HepG2 (cell line): ENCODE data around the gene SLC38A8. TPM values are rescaled to one million over a fixed set of nuclear protein-coding genes. Genes with fewer than 3 reads are reported as not detected.

Experiments
- ATAC-seq: fragments of 200-7000 bp; cut with Tn5 transposase; 3 replicates; pipeline ENCODE4 v1.9.1; 2020; ENCODE audit warnings: mild to moderate bottlenecking, moderate library complexity
- BruUV-seq: library from RNA; stranded (reverse); fragments of 400-500 nt; replicated peaks from 2 replicates; lab custom pipeline; 2021; lab: Mats Ljungman, UMichigan
- CTCF ChIA-PET: fragments of 300-600 bp; formaldehyde crosslinking; extraction: SDS; loops from one replicate; lab custom pipeline; 2021; ENCODE audit warnings: low total read pairs, inconsistent platforms, low intra/inter-chr PET ratio; lab: Yijun Ruan, JAX
- POLR2A ChIA-PET: fragments of 350-600 bp; sonication (Branson Sonifier 250); formaldehyde crosslinking; loops from one replicate; lab custom pipeline; 2020; ENCODE audit warnings: antibody characterized with exemption, inconsistent platforms; lab: Yijun Ruan, JAX
- DNase-seq: peaks from one replicate; pipeline ENCODE4 v3.0.0-alpha.2; 2015; ENCODE audit warnings: low spot score
- FAIRE-seq: peaks from 3 replicates; lab custom pipeline; 2011; peaks lifted over from hg19 to GRCh38; lab: Jason Lieb, UNC
- H2AFZ ChIP-seq: one replicate; pipeline ENCODE4 v1.6.1; 2011; ENCODE audit warnings: low read length, inconsistent platforms
- H3K27ac ChIP-seq: fragments of 300-600 bp; 3 replicates; pipeline ENCODE4 v1.8.0; 2011; ENCODE audit warnings: mixed run types, mild to moderate bottlenecking, mixed read lengths, low read length, inconsistent platforms; ENCODE audit not compliant: insufficient read depth; ENCODE audit errors: extremely low read length
- H3K27me3 ChIP-seq, 2 experiments: fragments of 200-600 bp in 1 of 2; 2 replicates in 1 of 2; 3 replicates in 1 of 2; pipeline versions ENCODE4 v1.6.0 to v1.8.0; 2011; ENCODE audit warnings: low read length in 2 of 2, mild to moderate bottlenecking in 2 of 2, moderate library complexity in 2 of 2, inconsistent platforms in 1 of 2; ENCODE audit not compliant: insufficient read depth in 2 of 2, control insufficient read depth in 1 of 2
- H3K36me3 ChIP-seq, 2 experiments: fragments of 200-600 bp in 1 of 2; replicated peaks in 1 of 2; 2 replicates in 1 of 2; 3 replicates in 1 of 2; pipeline versions ENCODE4 v1.5.1 to v1.8.0; 2011; ENCODE audit warnings: low read length in 2 of 2, inconsistent platforms in 1 of 2; ENCODE audit not compliant: insufficient read depth in 2 of 2, control insufficient read depth in 1 of 2
- H3K4me1 ChIP-seq: 2 replicates; pipeline ENCODE4 v1.5.1; 2012; ENCODE audit warnings: low read length, inconsistent platforms; ENCODE audit not compliant: insufficient read depth
- H3K4me2 ChIP-seq: 2 replicates; pipeline ENCODE4 v1.6.0; 2011; ENCODE audit warnings: low read depth, low read length, inconsistent platforms
- H3K4me3 ChIP-seq, 3 experiments: fragments of 200-600 bp in 1 of 3; sonication (generic), shearing (Covaris generic) in 1 of 3; replicated peaks in 1 of 3; 2 replicates each; pipeline ENCODE4 v1.5.1; 2011 to 2016; ENCODE audit warnings: low read length in 3 of 3, inconsistent platforms in 2 of 3, low read depth in 2 of 3, mild to moderate bottlenecking in 2 of 3, control low read depth in 1 of 3, mixed read lengths in 1 of 3; ENCODE audit not compliant: insufficient read depth in 1 of 3
- H3K79me2 ChIP-seq: one replicate; pipeline ENCODE4 v1.6.1; 2011; ENCODE audit warnings: low read length, inconsistent platforms; ENCODE audit not compliant: insufficient read depth
- H3K9ac ChIP-seq: 2 replicates; pipeline ENCODE4 v1.6.0; 2011; ENCODE audit warnings: mild to moderate bottlenecking, low read depth, low read length, inconsistent platforms; ENCODE audit not compliant: insufficient read depth
- H3K9me3 ChIP-seq: 2 replicates; pipeline ENCODE4 v1.5.1; 2012; ENCODE audit warnings: mild to moderate bottlenecking, low read length
- H4K20me1 ChIP-seq: 2 replicates; pipeline ENCODE4 v1.6.0; 2011; ENCODE audit warnings: inconsistent platforms, mild to moderate bottlenecking, low read length, moderate library complexity; ENCODE audit not compliant: insufficient read depth
- ARNT ChIP-seq: fragments of 450-650 bp; IDR thresholded peaks from 2 replicates; pipeline ENCODE4 v1.6.1; 2017
- BORCS8-MEF2B ChIP-seq: sonication (generic); formaldehyde crosslinking; IDR thresholded peaks from 2 replicates; pipeline ENCODE4 v1.8.0; 2022; ENCODE audit warnings: mild to moderate bottlenecking, missing genetic modification reagents
- CBX1 ChIP-seq: IDR thresholded peaks from one replicate; pipeline ENCODE4 v1.6.1; 2016; ENCODE audit warnings: antibody characterized with exemption, low read depth
- RXRA ChIP-seq: sonication (generic); formaldehyde crosslinking; IDR thresholded peaks from 2 replicates; pipeline ENCODE4 v1.5.1; 2020; ENCODE audit warnings: missing genetic modification reagents
- TERF1 ChIP-seq: sonication (generic); formaldehyde crosslinking; IDR thresholded peaks from 2 replicates; pipeline ENCODE4 v1.8.0; 2022; ENCODE audit warnings: mild to moderate bottlenecking, missing genetic modification reagents, moderate library complexity
- U2AF1 ChIP-seq: fragments of 200-400 bp; formaldehyde crosslinking; optimal IDR thresholded peaks from 2 replicates; pipeline ENCODE3; 2017; ENCODE audit warnings: mild to moderate bottlenecking, low read depth, low read length
- ZBTB40 ChIP-seq, 2 experiments: fragments of 450-650 bp in 1 of 2; sonication (generic) in 1 of 2; formaldehyde crosslinking in 1 of 2; IDR thresholded peaks; 2 replicates each; pipeline versions ENCODE4 v1.6.1 to v1.8.0; 2016 to 2022; ENCODE audit warnings: antibody characterized with exemption in 1 of 2, mild to moderate bottlenecking in 1 of 2, missing genetic modification reagents in 1 of 2
- ZNF512 ChIP-seq: sonication (generic); formaldehyde crosslinking; IDR thresholded peaks from 2 replicates; pipeline ENCODE4 v1.4.0; 2020; ENCODE audit warnings: mild to moderate bottlenecking, missing genetic modification reagents
- ZNF513 ChIP-seq: sonication (generic); formaldehyde crosslinking; conservative IDR thresholded peaks from 2 replicates; pipeline ENCODE4 v1.5.0; 2020; ENCODE audit warnings: missing genetic modification reagents
- ZNF550 ChIP-seq: sonication (generic); formaldehyde crosslinking; IDR thresholded peaks from 2 replicates; pipeline ENCODE4 v1.4.0; 2020; ENCODE audit warnings: mild to moderate bottlenecking, missing genetic modification reagents, borderline replicate concordance
- WGBS: methylation state at CpG from one replicate; pipeline ENCODE4 v1.1.6; 2017; ENCODE audit warnings: low lambda C conversion rate; 5-methylcytosine and 5-hydroxymethylcytosine counted together
- in situ Hi-C: cut with HindIII; loops from 2 replicates; pipeline ENCODE4 v1.10.0; 2017; ENCODE audit warnings: low pct_unique_long_range_greater_than_20kb; ENCODE audit not compliant: extremely low pct_ligation_motif_present
- intact Hi-C: fragments of 100-400 bp; cut with micrococcal nuclease; formaldehyde crosslinking; loops from one replicate; pipeline ENCODE4 v1.10.0; 2022; ENCODE audit not compliant: unreplicated experiment
- polyA plus RNA-seq, 8 experiments: library from polyadenylated mRNA; depleted of rRNA in 3 of 8; stranded (reverse) in 7 of 8; unstranded in 1 of 8; fragments of >200 nt; fragmentation: Illumina TruSeq in 4 of 8; extraction: Trizol in 4 of 8; gene quantifications; 2 replicates each; pipeline versions ENCODE4 v1.2.1 to v1.2.3, GENCODE V29; 2011 to 2016; ENCODE audit warnings: low read depth in 4 of 8, missing spikeins in 1 of 8, mixed read lengths in 1 of 8; ENCODE audit not compliant: insufficient read depth in 1 of 8
- total RNA-seq, 5 experiments: library from RNA; depleted of rRNA; stranded (reverse); fragments of >200 nt; fragmentation: Illumina TruSeq; extraction: Trizol; gene quantifications; 2 replicates each; pipeline ENCODE4 v1.2.3, GENCODE V29; 2016; ENCODE audit warnings: low read depth in 1 of 5

Gene SLC38A8
- total and polyA plus RNA-seq, 2 of the 13 experiments (the other 11 are each of a cell fraction or from before 2014, with no cell fraction given), result 0.24 to 0.37 TPM

GRCh38 chr16:84058211-84058610 is 15.6 kb upstream of the SLC38A8 start:
- H3K27ac ChIP-seq, result no peak overlapping the region
- FAIRE-seq (no peak), DNase-seq (no peak), ATAC-seq (no peak)
- H3K4me2 ChIP-seq, result no peak overlapping the region
- no peak overlapping the region for H2AFZ ChIP-seq
- BruUV-seq, result no TSS peak
- 96% methylated on average over 15 of the region's 15 CpGs for WGBS
- H3K9ac ChIP-seq, result no peak overlapping the region
- intact Hi-C loops, result no loop called here
- peaks cover 56 to 95% of the 10 kb centered on the region in 2 experiments for H3K36me3 ChIP-seq
- no peak overlapping the region for H3K4me3 ChIP-seq
- peaks cover 4% of the 10 kb centered on the region; the same call in 1 of the 2 replicates for H4K20me1 ChIP-seq
- ChIA-PET POLR2A (no interaction called here), CTCF (no interaction called here)
- H3K4me1 ChIP-seq, result no peaks in the 10 kb centered on the region
- in situ Hi-C loops, result no loop called here
- no peaks in the 10 kb centered on the region for H3K9me3 ChIP-seq
- H3K79me2 ChIP-seq, result no peaks in the 10 kb centered on the region
- no peaks in the 10 kb centered on the region for H3K27me3 ChIP-seq
- TF ChIP-seq ZNF550, result no peak
- no peak for TF ChIP-seq RXRA (CRISPR knock-in tag)
- no peak for TF ChIP-seq BORCS8-MEF2B (CRISPR knock-in tag)
- TF ChIP-seq ZNF512 (CRISPR knock-in tag), result no peak
- no peak for TF ChIP-seq CBX1
- no peak for TF ChIP-seq TERF1
- no peak for TF ChIP-seq U2AF1
- no peak for TF ChIP-seq ZBTB40 (IDR thresholded peaks at IDR 0.05)
- TF ChIP-seq ZBTB40 (CRISPR knock-in tag; IDR thresholded peaks at IDR 0.05), result no peak
- TF ChIP-seq ZNF513, result no peak
- TF ChIP-seq ARNT, result no peak
